ENCODE data around the gene NR2C2AP. TPM values are rescaled to one million over a fixed set of nuclear protein-coding genes. Genes with fewer than 3 reads are reported as not detected.

The NR2C2AP gene
- 3.7 and 5.9 TPM in 2 replicates for total RNA-seq

GRCh38 chr19:19203012-19203856, at the start of gene NR2C2AP:
Gene NR2C2AP, minus strand, starts transcription at chr19:19203414. Its CDS starts 354 bp downstream, at chr19:19203060.

GRCh38 chr19:19211499-19212420, 8.5 kb upstream of the NR2C2AP start, which contains the start of gene NCAN:
Gene NCAN, plus strand, starts transcription at chr19:19211958. Its CDS starts 4,996 bp downstream, at chr19:19216954.

GRCh38 chr19:19192078-19192882, 10.9 kb downstream of the NR2C2AP start, which contains the start of the genes BORCS8 and RFXANK:
Gene BORCS8, minus strand, starts transcription at chr19:19192152. Its CDS starts 35 bp downstream, at chr19:19192117.
Gene RFXANK, plus strand, starts transcription at chr19:19192258. Its CDS starts 1,689 bp downstream, at chr19:19193947.

GRCh38 chr19:19170053-19170872, 33.0 kb downstream of the NR2C2AP start, which contains the start of gene MEF2B:
Gene MEF2B, minus strand, starts transcription at chr19:19170263. Its CDS starts 19,528 bp downstream, at chr19:19150735.

Small RNAs within 50 kb of the gene (small RNA-seq; reads per million reads assigned to genes)
- gene RNU6-1028P: not detected

Other genes with a start within 250 kb of the NR2C2AP start
- 34.7 and 35.5 TPM in 2 replicates for gene SUGP2, start 169.9 kb downstream of the NR2C2AP start, total RNA-seq
- 21.5 and 25.6 TPM in 2 replicates for gene ARMC6, start 169.8 kb downstream of the NR2C2AP start, total RNA-seq
- gene SLC25A42, start 139.4 kb downstream of the NR2C2AP start, total RNA-seq: 5.0 and 5.6 TPM in 2 replicates
- gene TMEM161A, start 64.9 kb downstream of the NR2C2AP start, total RNA-seq: 11.1 and 12.8 TPM in 2 replicates
- 0.26 TPM in 1 of 2 replicates, not detected in the other for gene MEF2B, start 33.2 kb downstream of the NR2C2AP start, total RNA-seq
- gene BORCS8, start 11.3 kb downstream of the NR2C2AP start, total RNA-seq: 10.3 and 12.3 TPM in 2 replicates
- gene RFXANK, start 11.2 kb downstream of the NR2C2AP start, total RNA-seq: 32.1 and 32.4 TPM in 2 replicates
- not detected in 2 replicates for gene NCAN, start 8.5 kb upstream of the NR2C2AP start, total RNA-seq
- gene TM6SF2, start 69.9 kb upstream of the NR2C2AP start, total RNA-seq: 0.65 TPM in 2 replicates
- gene SUGP1, start 117.1 kb upstream of the NR2C2AP start, total RNA-seq: 28.5 and 33.2 TPM in 2 replicates
- gene MAU2, start 117.4 kb upstream of the NR2C2AP start, total RNA-seq: 33.1 and 39.2 TPM in 2 replicates
- gene GATAD2A, start 202.3 kb upstream of the NR2C2AP start, total RNA-seq: 39.9 and 51.1 TPM in 2 replicates

Data from articular chondrocyte of knee joint (primary cell).